Stimulated activated CD4-positive, alpha-beta T cell treated with anti-CD3 and anti-CD28 coated beads, TNF-alpha, amount 100 ng/mL, for 48 hours (primary cell): ENCODE measurements around the gene YEATS2.
"Not testable (repeated sequence)": the region's sequence is repeated elsewhere in the genome, so short reads cannot be mapped to it uniquely, and the experiment has no call there.

Experiments used
- DNase-seq, 3 donors: peaks; one replicate each; pipeline ENCODE4 v3.0.0-alpha.2; 2020; ENCODE audit warnings: low read depth in 3 of 3

Gene YEATS2

DNA sequence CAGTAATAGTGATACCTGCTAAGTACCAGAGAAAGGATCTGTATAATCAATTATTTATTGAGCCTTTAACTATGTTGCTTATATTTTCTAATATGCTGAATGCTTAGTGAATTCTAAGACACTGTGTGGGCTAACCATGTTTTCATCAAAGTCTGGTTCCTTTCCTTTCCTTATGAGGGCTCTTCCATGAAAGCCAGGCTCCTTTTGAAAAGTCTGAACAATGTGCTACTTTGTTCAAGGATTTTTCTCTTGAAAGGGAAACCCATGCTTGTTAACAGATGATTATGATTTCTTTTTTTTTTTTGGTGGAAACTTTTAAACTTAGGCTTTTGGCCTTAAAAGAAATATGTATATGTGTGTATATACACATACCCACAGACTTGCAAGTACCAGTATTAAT is 17.0 kb downstream of the YEATS2 start:
- DNase-seq = no peak

- DNase-seq = no peak
These were observed 20.4 kb downstream of the YEATS2 start for GRCh38 chr3:183718012-183718411.

DNA sequence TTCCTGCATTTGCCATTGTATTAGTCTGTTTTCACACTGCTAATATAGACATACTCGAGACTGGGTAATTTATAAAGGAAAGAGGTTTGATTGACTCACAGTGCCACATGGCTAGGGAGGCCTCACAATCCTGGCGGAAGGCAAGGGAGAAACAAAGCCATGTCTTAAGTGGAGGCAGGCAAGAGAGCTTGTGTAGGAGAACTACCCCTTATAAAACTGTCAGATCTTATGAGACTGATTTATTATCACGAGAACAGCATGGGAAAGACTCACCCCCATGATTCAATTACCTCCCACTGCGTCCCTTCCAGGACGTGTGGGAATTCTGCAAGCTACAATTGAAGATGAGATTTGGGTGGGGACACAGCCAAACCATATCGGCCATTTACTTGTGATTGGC is 27.8 kb downstream of the YEATS2 start:
- no peak for DNase-seq

DNA sequence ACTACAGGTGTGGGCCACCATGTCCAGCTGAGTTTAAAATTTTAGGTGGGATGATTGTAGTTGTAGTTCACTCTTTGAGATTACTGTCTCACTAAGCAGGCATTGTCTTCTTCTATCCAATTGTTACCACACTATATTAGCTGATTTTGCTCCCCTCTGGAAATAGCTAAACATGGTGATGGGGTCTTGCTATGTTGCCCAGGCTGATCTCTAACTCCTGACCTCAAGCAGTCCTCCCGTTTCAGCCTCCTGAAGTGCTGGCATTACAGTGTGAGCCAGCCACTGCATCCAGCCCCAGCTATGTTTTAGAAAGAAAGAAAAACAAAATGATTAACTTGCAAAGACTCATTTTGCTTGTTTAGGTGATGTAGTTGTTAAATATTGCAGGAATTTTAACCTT is 30.6 kb downstream of the YEATS2 start:
- DNase-seq = no peak

- no peak for DNase-seq
These were observed 32.8 kb downstream of the YEATS2 start for GRCh38 chr3:183730361-183730760.

DNA sequence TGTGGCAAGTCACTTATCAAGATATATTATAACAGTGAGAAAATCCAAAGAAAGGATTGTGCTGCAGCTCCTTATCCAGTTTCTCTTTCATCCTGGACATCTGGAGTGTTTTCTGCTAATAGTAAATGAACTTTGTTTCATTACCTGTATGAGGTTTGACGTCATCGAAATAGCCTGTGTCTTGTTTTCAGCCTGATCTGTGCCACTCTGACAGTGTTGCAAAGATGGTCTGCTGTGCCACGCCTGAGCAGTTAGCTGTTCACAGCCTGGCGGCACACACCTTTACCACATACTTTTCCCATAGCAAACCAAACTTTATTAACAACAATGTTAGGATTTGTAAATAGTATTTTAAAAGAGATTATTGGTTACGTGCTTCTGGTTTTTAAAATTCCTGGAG is 34.0 kb downstream of the YEATS2 start:
- DNase-seq = no peak

- DNase-seq = no peak
These were observed 36.0 kb downstream of the YEATS2 start for GRCh38 chr3:183733553-183733952.

- no peak for DNase-seq
These were observed 37.3 kb downstream of the YEATS2 start for GRCh38 chr3:183734750-183735494.

DNA sequence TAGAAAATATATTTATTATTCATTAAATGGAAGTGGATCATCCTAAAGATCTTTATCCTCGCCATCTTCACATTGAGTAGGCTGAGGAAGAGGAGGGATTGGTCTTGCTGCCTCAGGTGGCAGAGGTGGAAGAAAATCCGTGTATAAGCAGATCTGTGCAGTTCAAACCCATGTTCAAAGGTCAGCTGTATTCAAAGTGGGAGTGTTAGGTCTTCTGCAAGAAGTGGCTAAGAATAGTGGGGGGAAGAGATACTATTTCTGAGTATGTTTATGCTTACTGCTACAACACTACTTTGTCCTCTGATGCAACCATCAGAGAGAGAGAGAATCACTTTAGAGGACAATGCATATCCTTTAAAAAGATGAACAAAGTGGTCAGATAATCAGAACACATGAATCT is 39.5 kb downstream of the YEATS2 start:
- no peak for DNase-seq

GRCh38 chr3:183740154-183740553 is 42.6 kb downstream of the YEATS2 start:
- not testable (repeated sequence) for DNase-seq

GRCh38 chr3:183743231-183743630 is 45.6 kb downstream of the YEATS2 start:
- DNase-seq = no peak

DNA sequence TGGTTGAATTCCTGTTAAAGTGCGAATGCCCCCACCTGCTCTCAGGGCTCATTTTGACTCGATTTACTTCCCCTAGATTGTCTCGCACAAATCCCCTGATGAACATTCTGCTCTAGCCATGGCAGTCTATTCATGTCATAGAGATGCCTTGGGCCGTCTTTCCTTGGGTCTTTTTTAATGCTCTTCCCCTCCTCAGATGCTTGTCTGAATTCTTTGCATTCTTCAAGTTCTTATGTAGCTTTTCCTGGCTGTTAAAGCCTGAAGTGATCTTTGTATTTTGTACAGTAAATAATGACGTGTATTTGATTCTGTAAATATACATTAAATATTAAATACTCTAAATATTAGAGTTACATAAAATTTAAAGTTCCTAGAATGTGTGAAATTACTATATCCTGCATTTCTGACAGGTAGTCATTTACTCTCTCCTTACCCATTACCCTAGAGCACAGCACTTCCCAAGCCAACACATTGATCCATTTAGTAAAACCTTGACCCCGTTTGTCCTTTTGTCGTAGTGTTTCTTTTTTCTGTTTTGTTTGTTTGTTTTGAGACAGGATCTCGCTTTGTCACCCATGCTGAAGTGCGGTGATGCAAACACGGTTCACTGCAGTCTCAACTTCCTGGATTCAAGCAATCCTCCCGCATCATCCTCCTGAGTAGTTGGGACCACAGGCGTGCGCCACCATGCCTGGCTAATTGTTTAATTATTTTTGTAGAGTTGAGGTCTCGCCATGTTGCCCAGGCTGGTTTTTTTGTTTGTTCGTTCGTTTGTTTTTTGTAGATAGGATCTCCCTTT is 47.9 kb downstream of the YEATS2 start:
- no peak for DNase-seq

- no peak for DNase-seq
These were observed 56.5 kb downstream of the YEATS2 start for GRCh38 chr3:183754052-183754451.

DNA sequence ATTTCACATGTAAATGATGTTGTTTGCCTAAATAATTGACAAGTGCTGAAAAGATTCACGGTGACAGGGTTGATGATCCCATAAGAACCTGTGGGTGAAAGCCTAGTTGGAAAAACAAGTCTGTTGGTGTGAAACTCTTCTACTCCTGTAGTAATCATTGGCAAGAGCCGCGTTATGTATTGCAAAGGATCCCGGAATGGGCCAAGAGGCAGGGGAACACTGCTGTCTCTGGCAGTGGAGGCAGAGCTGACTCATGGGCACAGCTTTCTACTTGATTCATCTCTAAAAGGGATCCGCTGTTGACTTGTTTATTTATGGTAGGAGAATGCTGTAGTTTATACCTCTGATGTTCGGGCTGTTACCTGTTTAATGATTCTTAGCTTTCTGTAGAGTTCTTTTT is 64.7 kb downstream of the YEATS2 start:
- DNase-seq = no peak

- no peak for DNase-seq
These were observed 67.5 kb downstream of the YEATS2 start for GRCh38 chr3:183764847-183765731.

GRCh38 chr3:183766107-183766506 is 68.5 kb downstream of the YEATS2 start:
- DNase-seq = no peak

- DNase-seq = peak; percentile 39 to 56 (median 50)
These were observed 69.4 kb downstream of the YEATS2 start for GRCh38 chr3:183766745-183767606.

DNA sequence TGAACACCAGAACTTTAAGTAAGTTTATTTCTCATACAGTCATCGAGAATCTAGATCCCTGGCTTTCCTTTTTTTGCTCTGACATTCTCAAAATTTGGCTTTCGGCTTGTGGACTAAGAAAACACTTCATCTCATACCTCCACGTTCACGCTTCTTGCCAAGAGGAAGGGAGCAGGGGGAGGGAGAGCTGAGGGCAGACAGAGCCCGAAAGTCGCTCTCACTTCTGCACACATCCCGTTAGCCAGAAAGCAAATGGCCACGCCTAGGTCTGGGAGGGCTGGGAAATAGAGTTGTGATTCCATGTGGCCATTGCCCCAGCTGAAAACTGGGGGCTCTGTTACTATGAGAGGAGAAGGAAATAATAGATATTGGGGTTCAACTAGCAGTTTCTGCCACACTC is 70.5 kb downstream of the YEATS2 start:
- no peak for DNase-seq

DNA sequence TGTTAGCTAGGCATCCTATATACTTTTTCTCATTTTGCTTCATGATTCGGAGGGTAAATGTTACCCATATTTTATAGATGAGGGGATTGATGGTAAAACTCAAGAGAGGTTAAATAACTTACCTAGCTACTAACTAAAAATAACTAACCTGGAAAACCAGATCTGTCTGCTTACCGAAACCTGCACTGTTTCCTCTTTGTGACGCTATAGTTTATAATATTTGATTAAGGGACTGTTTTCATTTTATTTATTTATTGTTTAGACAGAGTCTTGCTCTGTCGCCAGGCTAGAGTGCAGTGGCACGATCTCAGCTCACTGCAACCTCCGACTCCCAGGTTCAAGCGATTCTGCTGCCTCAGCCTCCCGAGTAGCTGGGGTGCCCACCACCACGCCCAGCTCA is 71.9 kb downstream of the YEATS2 start:
- DNase-seq = no peak

DNA sequence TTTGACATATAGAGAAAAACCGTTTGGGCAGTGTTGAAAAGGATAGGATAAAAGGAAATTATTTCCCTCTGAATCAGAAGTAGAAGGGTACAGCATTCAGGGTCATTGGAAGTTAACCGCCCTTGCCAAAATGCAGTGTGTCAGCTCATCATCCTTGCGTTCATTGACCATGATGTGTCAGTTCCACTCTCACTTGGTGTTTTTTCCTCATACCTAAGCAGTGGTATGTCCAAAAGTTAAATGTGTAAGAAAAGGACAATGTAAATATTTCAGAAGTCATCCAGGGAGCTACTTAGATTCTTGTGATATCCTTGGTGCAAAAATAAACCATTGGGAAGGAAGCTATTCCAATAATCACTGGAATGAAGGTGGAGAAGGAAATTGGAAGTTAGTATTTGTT is 77.0 kb downstream of the YEATS2 start:
- DNase-seq = no peak

DNA sequence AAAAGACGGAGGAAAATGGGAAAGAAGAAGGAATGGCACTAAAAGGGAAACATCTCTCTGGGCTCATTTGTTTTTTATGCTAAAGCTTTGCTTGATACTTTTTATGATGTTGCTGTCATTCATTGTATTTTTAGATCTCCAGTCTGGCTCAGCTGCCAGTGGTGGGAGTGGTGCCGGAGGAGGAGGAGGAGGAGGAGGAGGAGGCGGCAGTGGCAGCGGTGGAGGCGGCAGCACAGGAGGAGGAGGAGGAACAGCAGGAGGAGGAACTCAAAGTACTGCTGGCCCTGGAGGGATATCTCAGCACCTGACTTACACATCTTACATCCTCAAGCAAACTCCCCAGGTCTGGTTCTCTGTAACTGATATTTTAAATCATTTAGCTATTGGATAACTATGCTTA is 78.2 kb downstream of the YEATS2 start:
- DNase-seq = no peak
